Inferior parietal cortex (tissue), 1 donor: ENCODE results near the gene IFFO2.

Experiments
- DNase-seq: peaks from one replicate; pipeline ENCODE4 v3.0.0-alpha.2; 2016; ENCODE audit errors: extremely low spot score

The IFFO2 gene

GRCh38 chr1:18956193-18957135, at the start of gene IFFO2:
TSS of gene IFFO2 (minus strand) at chr1:18956676. CDS start at chr1:18956332, 344 bp downstream.
- DNase-seq, result peak; percentile 95

- DNase-seq, result no peak
Observed at GRCh38 chr1:19006000-19006399, 49.5 kb upstream of the IFFO2 start.

- DNase-seq, result no peak
Observed at GRCh38 chr1:19003371-19004290, 47.2 kb upstream of the IFFO2 start.

- DNase-seq, result no peak
Observed at GRCh38 chr1:19000065-19000464, 43.6 kb upstream of the IFFO2 start.

- no peak for DNase-seq
Observed at GRCh38 chr1:18999359-18999758, 42.9 kb upstream of the IFFO2 start.

GRCh38 chr1:18998016-18998724, 41.7 kb upstream of the IFFO2 start:
- no peak for DNase-seq

- peak; percentile 53 for DNase-seq
Observed at GRCh38 chr1:18997508-18997907, 41.0 kb upstream of the IFFO2 start.

- no peak for DNase-seq
Observed at GRCh38 chr1:18996548-18997177, 40.2 kb upstream of the IFFO2 start.

- no peak for DNase-seq
Observed at GRCh38 chr1:18994381-18994780, 37.9 kb upstream of the IFFO2 start.

- DNase-seq, result no peak
Observed at GRCh38 chr1:18992646-18993045, 36.2 kb upstream of the IFFO2 start.

GRCh38 chr1:18991585-18991984, 35.1 kb upstream of the IFFO2 start:
- DNase-seq, result no peak

GRCh38 chr1:18989896-18990295, 33.4 kb upstream of the IFFO2 start:
- DNase-seq, result no peak

GRCh38 chr1:18989176-18989799, 32.8 kb upstream of the IFFO2 start:
- DNase-seq, result no peak

GRCh38 chr1:18981242-18981641, 24.8 kb upstream of the IFFO2 start:
- no peak for DNase-seq

- DNase-seq, result no peak
Observed at GRCh38 chr1:18978706-18979105, 22.2 kb upstream of the IFFO2 start.

- no peak for DNase-seq
Observed at GRCh38 chr1:18977428-18977827, 21.0 kb upstream of the IFFO2 start.

- DNase-seq, result no peak
Observed at GRCh38 chr1:18976096-18976495, 19.6 kb upstream of the IFFO2 start.

GRCh38 chr1:18974606-18975005, 18.1 kb upstream of the IFFO2 start:
- no peak for DNase-seq

GRCh38 chr1:18974005-18974404, 17.5 kb upstream of the IFFO2 start:
- no peak for DNase-seq

GRCh38 chr1:18973446-18973955, 17.0 kb upstream of the IFFO2 start:
- DNase-seq, result no peak

GRCh38 chr1:18972991-18973390, 16.5 kb upstream of the IFFO2 start:
- DNase-seq, result no peak
